HG02571 (cell line): ENCODE data around the gene DLG2.
"Not testable (repeated sequence)": the region's sequence is repeated elsewhere in the genome, so short reads cannot be mapped to it uniquely, and the experiment has no call there.

ENCODE experiments used
- ATAC-seq: cut with Tn5 transposase; IDR thresholded peaks from one replicate; pipeline ENCODE4 v1.9.1; 2021; ENCODE audit warnings: mild to moderate bottlenecking, moderate library complexity; ENCODE audit not compliant: unreplicated experiment

Gene DLG2

GRCh38 chr11:85348945-85349344, 278.2 kb downstream of the DLG2 start:
- no peak for ATAC-seq

GRCh38 chr11:85347291-85347690, 279.9 kb downstream of the DLG2 start:
- no peak for ATAC-seq

DNA sequence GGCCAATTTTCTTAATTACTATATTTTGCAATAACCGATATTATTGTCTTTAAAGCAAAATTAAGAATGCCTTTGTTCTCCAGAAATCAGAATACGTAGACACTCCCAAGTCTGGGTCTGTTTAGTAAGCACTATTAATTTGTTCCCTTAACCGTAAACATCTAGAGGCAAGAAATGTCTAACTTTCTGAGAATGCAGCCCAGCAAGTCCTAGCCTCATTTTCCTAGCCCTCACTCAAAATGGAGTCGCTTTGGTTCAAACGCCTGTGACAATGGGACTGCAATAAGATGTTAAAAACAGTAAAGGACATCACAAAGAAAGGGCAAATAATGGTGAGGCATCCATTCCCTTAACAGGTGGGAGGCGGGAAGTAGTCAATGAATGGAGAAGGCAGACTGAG, 280.7 kb downstream of the DLG2 start:
- no peak for ATAC-seq

DNA sequence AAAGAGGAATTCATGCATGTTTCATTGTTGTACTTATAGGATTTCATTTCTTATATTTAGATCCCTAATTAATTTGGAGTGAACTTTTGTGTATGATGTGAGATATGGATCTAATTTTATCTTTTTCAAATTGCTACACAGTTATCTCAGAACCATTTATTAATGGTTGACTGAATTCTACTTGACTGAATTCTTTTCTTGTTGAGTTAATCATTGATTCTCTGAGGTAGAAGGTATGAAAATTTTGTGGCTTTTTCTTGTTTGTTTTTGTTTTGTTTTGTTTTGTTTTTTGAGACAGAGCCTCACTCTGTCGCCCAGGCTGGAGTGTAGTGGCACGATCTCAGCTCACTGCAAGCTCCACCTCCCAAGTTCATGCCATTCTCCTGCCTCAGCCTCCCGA, 286.3 kb downstream of the DLG2 start:
- not testable (repeated sequence) for ATAC-seq

GRCh38 chr11:85318573-85318972, 308.6 kb downstream of the DLG2 start:
- ATAC-seq, result no peak

GRCh38 chr11:85316967-85317366, 310.2 kb downstream of the DLG2 start:
- peak; percentile 97 for ATAC-seq

GRCh38 chr11:85313741-85314140, 313.4 kb downstream of the DLG2 start:
- no peak for ATAC-seq

- ATAC-seq, result no peak
Observed at GRCh38 chr11:85310479-85310878, 316.7 kb downstream of the DLG2 start.

DNA sequence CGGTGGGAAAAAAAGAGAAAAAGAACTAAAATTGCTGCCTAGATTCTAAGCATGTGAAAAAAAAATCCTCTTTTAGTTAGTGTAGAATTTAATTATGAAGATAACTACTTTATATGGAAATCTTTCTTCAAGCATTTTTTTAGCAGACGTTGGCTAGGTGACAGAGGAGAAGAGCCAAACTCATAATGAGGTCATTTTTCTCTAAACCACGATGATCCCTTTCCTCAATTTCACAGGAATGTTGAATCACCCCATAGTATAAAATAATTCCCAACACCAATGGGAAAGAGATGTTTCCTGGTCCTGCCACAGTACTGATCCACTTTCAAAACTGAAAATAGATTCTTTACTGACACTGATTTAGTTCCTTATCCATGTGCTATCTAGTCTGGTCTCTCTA, 319.8 kb downstream of the DLG2 start:
- ATAC-seq, result no peak

GRCh38 chr11:85301895-85302678, 325.1 kb downstream of the DLG2 start:
- ATAC-seq, result no peak

DNA sequence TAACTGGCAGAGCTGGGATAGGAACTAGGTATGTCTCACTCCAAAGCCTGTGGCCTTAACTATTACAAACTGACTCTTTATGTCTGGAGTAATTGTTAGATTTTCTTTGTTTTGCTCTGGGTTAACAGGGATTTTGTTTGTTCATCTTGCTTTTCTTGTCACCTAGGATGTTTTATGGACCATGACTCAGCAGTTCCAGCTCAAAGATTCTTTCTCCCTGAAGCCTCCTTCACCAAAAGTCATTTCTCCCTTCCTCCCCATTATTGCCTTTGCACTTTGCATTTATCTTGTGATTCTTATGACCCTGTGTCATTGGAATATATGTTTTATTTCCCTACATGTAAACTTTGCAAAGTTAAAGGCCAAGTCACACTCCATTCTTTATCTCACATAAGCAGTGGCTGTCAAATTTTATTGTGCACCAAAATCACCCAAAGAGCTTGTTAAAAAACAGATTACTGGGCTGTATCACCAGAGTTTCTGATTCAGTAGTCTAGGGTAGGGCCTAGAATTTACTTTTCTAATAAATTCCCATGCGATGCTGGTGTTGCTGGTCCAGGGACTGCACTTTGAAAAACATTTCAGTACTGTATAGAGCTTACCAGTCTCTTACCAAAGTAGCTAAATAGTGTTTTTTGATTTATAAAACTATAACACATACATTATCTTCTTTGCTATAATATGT, 327.7 kb downstream of the DLG2 start:
- ATAC-seq, result no peak

DNA sequence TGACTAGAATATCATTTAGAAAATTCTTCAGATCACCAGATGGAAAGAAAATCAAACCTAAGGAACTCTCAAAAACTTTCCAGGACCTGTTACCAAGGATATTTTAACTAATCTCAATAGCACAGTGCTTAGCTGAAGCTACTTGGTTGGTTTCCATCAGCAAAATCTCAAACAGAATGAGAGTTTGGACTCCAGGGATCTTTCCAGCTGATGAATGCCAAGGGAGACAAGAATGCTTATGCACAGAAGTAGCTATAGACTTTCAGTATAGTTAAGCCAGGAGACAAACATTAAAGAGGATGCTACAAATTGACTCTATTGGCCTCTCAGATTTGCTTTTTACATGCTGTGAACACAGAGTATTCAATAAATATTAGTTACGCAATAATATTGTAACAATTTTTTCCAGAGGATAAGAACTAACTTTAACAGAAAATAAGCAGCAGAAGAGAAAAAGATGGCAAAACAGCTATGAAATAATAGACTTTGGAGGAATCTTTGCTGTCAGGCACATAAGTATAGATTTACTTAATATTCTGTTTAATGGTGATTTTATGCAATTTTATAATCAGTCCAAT, 331.4 kb downstream of the DLG2 start:
- ATAC-seq, result no peak

GRCh38 chr11:85281550-85281949, 345.6 kb downstream of the DLG2 start:
- ATAC-seq, result no peak

GRCh38 chr11:85279267-85279666, 347.9 kb downstream of the DLG2 start:
- no peak for ATAC-seq

DNA sequence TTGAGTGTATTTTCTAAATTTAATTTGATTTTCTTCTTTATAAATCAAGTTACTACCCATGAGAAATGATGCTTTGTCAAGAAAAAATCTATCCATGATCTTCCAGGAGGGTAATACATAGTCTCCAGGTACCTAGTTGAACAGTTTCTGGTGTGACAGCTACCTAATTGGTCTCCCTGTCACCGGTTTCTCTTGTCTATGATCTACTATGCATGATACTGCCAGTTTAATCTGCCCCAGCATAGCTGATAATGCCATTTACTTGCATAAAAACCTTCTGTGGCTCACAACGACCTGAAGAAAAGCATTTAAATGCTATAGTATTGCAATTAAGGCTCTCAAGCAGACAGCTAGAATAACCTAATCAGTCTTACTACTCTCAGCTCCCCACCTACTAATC, 349.5 kb downstream of the DLG2 start:
- no peak for ATAC-seq

- ATAC-seq, result no peak
Observed at GRCh38 chr11:85276332-85276731, 350.8 kb downstream of the DLG2 start.

GRCh38 chr11:85270315-85270714, 356.8 kb downstream of the DLG2 start:
- not testable (repeated sequence) for ATAC-seq

GRCh38 chr11:85269109-85269508, 358.0 kb downstream of the DLG2 start:
- no peak for ATAC-seq

DNA sequence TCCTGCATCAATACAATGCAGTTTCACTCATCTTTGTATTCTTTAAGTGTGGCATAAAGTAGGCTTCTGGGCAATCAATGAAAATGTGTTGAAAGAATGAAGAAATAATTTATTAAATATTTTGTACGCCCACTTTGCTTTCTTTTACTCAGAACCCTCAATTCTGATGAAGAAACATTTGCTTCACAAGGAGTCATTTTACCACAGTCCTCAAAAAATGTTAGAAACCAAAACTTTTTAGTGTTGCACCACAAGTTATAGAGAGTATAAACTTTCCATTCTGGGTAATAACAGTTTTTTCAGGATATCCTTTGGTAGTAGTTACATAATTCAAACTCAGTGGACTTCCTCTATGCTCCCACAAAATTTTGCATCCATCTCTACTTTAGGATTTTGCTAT, 360.5 kb downstream of the DLG2 start:
- no peak for ATAC-seq

- ATAC-seq, result no peak
Observed at GRCh38 chr11:85263328-85263727, 363.8 kb downstream of the DLG2 start.

DNA sequence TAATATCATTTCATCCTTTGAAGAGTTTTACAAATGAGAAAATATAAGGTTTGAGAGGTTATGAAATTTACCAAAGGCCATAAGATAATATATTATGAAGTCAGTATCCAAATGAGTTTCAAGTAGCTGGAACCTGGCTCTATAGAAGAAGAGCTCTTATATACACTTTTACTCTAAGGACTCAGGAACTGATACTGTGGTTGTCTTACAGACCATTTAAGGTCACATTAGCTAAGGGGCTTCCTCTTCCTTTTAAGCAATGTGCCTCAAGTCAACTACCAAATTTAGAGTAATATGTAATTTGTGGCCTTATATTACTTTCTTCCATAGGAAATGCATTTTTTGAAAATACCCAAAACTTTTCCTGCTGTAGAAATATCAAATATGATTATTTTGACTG, 369.3 kb downstream of the DLG2 start:
- ATAC-seq, result no peak

DNA sequence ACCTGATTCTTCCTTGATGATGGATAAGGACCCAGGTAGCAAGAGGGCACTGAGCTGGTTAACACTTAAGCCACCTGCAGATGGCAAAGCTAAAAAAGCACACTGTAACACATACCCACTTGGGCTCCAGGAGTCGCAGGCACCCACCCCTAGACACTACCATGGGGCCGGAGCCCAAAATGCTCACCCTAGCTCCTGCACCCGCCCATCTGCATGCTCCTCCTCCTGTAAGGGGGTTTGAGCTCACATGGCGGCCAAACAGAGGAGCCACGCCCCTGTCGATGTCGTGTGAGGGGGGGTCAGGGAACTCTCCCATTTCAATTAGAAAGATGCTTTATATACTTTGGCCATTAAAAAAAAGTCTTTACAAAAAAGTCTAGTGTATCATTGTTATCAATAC, 370.7 kb downstream of the DLG2 start:
- ATAC-seq, result no peak
